ENCODE data around the gene RHOT2.

The RHOT2 gene

GRCh38 chr16:678209-678857, 10.4 kb downstream of the RHOT2 start:
- DNase-seq, result no peak
- no peaks in the 10 kb centered on the region for H3K9me3 ChIP-seq
- intact Hi-C loops (cut with DNase I; ENCODE audit: low total_unique reads), result no loop called here
- peaks cover 18 to 37% (median 23%) of the 10 kb centered on the region in 3 donors for H3K36me3 ChIP-seq
- no peak for TF ChIP-seq CTCF (IDR thresholded peaks at IDR 0.05)
- H3K4me1 ChIP-seq, result peaks cover 2 to 62% (median 44%) of the 10 kb centered on the region in 4 donors
- H3K27ac ChIP-seq, result no peak overlapping the region
- no peak overlapping the region for H3K4me3 ChIP-seq
- peaks cover 0 to 8% of the 10 kb centered on the region in 2 donors for H3K27me3 ChIP-seq

GRCh38 chr16:678858-679813, 11.2 kb downstream of the RHOT2 start:
- H3K27me3 ChIP-seq, result peaks cover 0 to 8% of the 10 kb centered on the region in 2 donors
- intact Hi-C loops (cut with DNase I; ENCODE audit: low total_unique reads), result no loop called here
- peak overlapping the region; percentile 79 to 87 for H3K27ac ChIP-seq
- peaks cover 17 to 31% (median 18%) of the 10 kb centered on the region in 3 donors for H3K36me3 ChIP-seq
- H3K4me3 ChIP-seq, result peak overlapping the region; percentile 60 to 81
- H3K9me3 ChIP-seq, result no peaks in the 10 kb centered on the region
- no peak for TF ChIP-seq CTCF (IDR thresholded peaks at IDR 0.05)
- H3K4me1 ChIP-seq, result peaks cover 3 to 67% (median 50%) of the 10 kb centered on the region in 4 donors
- peak; percentile 59 to 87 for DNase-seq

GRCh38 chr16:679814-680624, 12.1 kb downstream of the RHOT2 start, which contains the start of gene STUB1:
Gene STUB1 (plus strand): TSS chr16:680410. CDS start chr16:680526, 116 bp downstream.
- DNase-seq, result peak; percentile 80 to 92
- Histone ChIP-seq H3K4me3 (peak within 1 kb of the TSS; percentile 60 to 81), H3K27ac (peak within 1 kb of the TSS; percentile 79 to 87), H3K36me3 (peaks cover 17 to 24% (median 18%) of the 10 kb centered on the region in 3 donors), H3K9me3 (no peaks in the 10 kb centered on the region), H3K27me3 (peaks cover 0 to 8% of the 10 kb centered on the region in 2 donors), H3K4me1 (peaks cover 3 to 71% (median 54%) of the 10 kb centered on the region in 4 donors)
- intact Hi-C loops (cut with DNase I; ENCODE audit: low total_unique reads), result no loop called here
- TF ChIP-seq CTCF (IDR thresholded peaks at IDR 0.05), result no peak

GRCh38 chr16:680625-680945, 12.7 kb downstream of the RHOT2 start:
- TF ChIP-seq CTCF (IDR thresholded peaks at IDR 0.05), result no peak
- H3K27me3 ChIP-seq, result peaks cover 0 to 8% of the 10 kb centered on the region in 2 donors
- peak overlapping the region; percentile 60 to 81 for H3K4me3 ChIP-seq
- intact Hi-C loops (cut with DNase I; ENCODE audit: low total_unique reads), result no loop called here
- peaks cover 3 to 71% (median 54%) of the 10 kb centered on the region in 4 donors for H3K4me1 ChIP-seq
- DNase-seq, result no peak
- peak overlapping the region; percentile 79 to 87 for H3K27ac ChIP-seq
- peaks cover 17 to 27% (median 18%) of the 10 kb centered on the region in 3 donors for H3K36me3 ChIP-seq
- no peaks in the 10 kb centered on the region for H3K9me3 ChIP-seq
